HG03064 (cell line): ENCODE results near the gene TMEM161A.
A peak's percentile ranks its signal among the peaks of the same experiment; 100 is the strongest.
"Not testable (repeated sequence)": the region's sequence is repeated elsewhere in the genome, so short reads cannot be mapped to it uniquely, and the experiment has no call there.

Experiments
- ATAC-seq: cut with Tn5 transposase; IDR thresholded peaks from one replicate; pipeline ENCODE4 v1.9.1; 2021; ENCODE audit warnings: low read depth; ENCODE audit not compliant: unreplicated experiment

The TMEM161A gene

DNA sequence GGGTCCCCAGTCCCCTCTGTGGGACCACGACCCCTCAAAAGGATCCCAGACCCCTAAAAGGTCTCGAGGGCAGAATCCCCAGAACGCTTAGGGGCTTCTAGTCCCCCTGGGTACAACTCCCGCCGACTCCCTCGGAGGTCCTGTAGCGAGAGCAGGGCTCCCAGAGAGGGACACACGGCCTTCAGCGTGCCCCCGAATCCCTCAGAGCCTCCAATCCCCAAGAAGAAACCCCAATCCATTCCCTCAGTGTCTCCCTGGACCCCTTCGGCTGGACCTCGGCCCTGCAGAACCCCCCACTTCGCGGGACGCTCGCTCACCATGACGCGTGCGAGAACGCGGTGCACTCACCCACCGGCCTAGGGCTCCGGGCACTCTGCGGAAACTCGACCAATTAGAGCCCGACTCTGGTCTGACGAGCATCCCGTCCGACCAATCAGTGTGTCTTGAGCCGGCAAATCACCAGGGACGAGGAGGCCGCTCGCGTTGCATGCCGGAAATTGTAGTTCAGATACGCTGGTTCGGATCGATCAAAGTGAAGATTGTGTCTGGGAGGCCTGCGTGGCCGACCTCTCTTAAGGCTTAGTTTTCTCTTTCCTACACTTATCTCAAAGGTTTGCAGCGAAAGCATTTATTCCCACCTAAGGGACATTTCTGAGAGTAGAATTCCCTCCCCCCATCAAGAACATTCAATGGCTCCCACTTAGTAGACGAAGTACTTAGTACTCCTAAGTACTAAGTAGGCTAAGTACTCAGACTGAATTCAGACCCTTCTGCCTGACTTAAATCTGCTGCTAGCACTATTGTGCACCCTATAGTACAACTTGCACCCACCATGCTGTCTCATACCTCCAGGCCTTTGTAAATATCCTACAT lies at the start of gene TMEM161A:
TMEM161A (minus strand) TSS at position 370 of the 873 bp plus-strand sequence; CDS start at position 320, 50 bp downstream.
- peak; percentile 87 for ATAC-seq

DNA sequence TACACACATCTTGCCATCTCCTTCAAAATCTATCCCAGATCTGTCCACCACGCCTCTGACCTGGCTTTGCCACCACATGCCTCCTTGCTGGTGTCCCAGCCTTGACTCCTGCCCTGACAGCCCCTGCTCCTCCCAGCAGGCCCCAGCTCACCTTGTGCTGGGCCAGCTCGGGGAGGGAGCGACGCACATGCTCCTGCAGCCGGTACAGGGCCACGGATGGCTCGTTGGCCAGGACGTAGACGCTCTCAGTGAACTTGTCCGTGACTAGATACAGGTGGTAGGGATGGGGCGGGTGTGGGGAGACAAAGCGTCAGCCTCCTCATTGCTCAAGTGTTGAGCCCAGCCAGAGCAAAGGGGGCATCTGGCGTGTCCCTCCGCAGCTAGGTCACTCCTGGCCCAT lies 48.5 kb upstream of the TMEM161A start:
- no peak for ATAC-seq

GRCh38 chr19:19185853-19186740 lies 47.8 kb upstream of the TMEM161A start:
- ATAC-seq, result no peak

GRCh38 chr19:19181488-19181998 lies 43.3 kb upstream of the TMEM161A start:
- no peak for ATAC-seq

DNA sequence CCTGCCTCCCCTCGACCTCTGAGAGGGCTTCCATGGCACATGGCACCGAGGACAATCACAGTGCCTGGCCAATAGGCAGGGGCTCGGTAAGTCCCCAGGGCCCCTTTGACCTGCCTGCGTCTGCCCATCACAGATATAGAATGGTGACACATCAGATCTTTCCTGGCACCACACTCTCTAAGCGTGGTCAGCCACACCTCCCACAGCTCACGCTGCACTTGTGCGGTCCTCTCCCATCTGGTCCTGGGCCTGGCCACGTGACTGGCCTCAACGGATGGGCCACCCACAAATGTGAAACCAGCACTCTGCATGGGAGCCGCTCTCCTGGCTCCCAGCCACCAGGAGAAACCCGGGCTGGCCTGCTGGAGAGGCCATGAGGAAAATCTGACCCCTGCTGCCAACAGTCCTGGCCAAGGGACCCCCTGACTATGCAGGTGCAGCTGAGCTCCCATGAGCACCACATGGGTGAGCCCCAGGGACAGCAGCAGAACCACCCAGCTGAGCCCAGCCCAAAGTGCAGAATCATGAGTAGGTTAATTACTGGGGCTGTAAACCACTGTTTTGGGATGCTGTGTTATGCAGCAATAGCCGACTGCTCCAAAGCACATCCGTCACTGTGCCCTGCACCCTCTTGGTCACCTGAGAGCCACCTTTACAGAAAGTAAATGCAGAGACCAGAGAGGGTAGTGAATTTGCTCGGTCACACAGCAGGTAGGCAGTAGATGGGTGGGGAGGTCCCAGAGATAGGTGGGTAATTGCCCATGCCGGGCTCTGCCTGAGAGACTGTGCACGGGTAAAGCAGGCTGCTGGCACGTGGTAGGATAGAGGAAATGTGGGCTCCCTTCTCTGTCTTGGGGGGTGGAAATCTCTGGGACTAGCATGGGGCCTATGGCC lies 41.5 kb upstream of the TMEM161A start:
- ATAC-seq, result no peak

- ATAC-seq, result no peak
Measured at GRCh38 chr19:19176950-19177349, 38.7 kb upstream of the TMEM161A start.

GRCh38 chr19:19173243-19173642 lies 35.0 kb upstream of the TMEM161A start:
- not testable (repeated sequence) for ATAC-seq

- ATAC-seq, result no peak
Measured at GRCh38 chr19:19171821-19172532, 33.7 kb upstream of the TMEM161A start.

- ATAC-seq, result no peak
Measured at GRCh38 chr19:19170873-19171672, 32.8 kb upstream of the TMEM161A start.

GRCh38 chr19:19170053-19170872 lies 32.0 kb upstream of the TMEM161A start, which contains the start of gene MEF2B:
MEF2B (minus strand) TSS chr19:19170263; CDS start chr19:19150735, 19,528 bp downstream.
- peak; percentile 83 for ATAC-seq

- no peak for ATAC-seq
Measured at GRCh38 chr19:19169236-19170052, 31.2 kb upstream of the TMEM161A start.

- ATAC-seq, result no peak
Measured at GRCh38 chr19:19167612-19168011, 29.3 kb upstream of the TMEM161A start.

DNA sequence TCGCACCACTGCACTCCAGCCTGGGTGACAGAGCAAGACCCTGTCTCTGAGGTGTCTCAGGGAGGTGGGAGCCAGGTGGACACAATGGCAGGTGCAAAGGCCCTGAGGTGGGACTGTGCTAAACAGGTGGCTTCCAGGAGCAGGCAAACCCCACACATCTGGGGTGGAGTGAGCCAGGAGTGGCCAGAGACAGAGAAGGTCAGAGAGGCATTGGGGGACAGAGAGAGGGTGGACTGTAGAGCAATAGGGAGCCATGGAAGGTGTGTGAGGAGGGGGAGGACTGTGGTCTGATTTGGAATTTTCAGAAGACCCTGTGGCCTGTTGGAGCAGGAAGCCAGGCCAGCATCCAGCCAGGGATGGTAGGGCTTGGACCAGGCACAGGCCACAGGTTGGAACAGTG lies 27.1 kb upstream of the TMEM161A start:
- ATAC-seq, result no peak

DNA sequence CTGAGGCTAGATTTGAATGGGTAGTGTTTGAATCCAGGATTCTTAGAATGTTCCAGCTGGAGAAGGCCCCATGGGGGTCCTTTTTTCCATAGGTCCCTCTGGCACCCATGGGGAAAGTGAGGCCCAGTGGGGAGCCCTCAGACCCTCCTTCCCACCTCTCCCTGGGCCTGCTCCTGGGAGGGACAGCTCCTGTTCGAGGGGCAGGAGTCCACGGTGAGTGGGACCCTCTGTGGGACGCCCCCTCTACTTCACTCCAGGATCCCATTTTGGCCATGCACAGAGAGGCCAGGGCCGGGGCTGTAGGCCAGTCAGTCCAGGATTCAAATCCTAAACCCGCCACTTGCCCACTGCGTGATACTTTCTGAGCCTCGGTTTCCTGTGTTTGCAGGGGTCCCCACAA lies 24.2 kb upstream of the TMEM161A start:
- ATAC-seq, result no peak

- no peak for ATAC-seq
Measured at GRCh38 chr19:19160461-19161035, 22.3 kb upstream of the TMEM161A start.

GRCh38 chr19:19159534-19159933 lies 21.3 kb upstream of the TMEM161A start:
- no peak for ATAC-seq

DNA sequence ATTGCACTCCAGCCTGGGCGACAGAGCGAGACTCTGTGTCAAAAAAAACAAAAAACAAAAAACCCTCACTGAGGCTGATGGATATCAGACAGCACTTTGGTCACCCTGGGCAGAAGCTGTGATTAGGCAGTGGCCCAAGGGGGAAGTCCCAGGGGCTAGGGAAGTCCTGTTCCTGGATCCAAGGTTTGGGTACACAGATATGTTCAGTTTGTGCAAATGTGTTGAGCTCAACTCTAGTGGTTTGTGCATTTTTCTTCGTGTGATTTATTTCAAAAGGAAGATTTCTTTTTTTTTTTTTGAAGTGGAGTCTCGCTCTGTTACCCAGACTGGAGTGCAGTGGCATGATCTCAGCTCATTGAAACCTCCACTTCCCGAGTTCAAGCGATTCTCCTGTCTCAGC lies 19.5 kb upstream of the TMEM161A start:
- ATAC-seq, result no peak
